Peyer's patch (tissue), 4 donors: ENCODE data around the gene C9orf153. TPM values are rescaled to one million over a fixed set of nuclear protein-coding genes. Genes with fewer than 3 reads are reported as not detected.
A peak's percentile ranks its signal among the peaks of the same experiment; 100 is the strongest.

Experiments used
- DNase-seq, 3 donors: peaks; one replicate each; pipeline ENCODE4 v3.0.0-alpha.2; 2017 to 2019
- H3K27ac ChIP-seq, 4 donors: fragments of 200-600 bp; sonication (generic); one replicate each; pipeline ENCODE4 v1.5.1; 2016 to 2019
- H3K27me3 ChIP-seq, 2 donors: fragments of 200-600 bp; sonication (generic); one replicate each; pipeline ENCODE4 v1.5.1; 2019
- H3K36me3 ChIP-seq, 3 donors: fragments of 200-600 bp; sonication (generic); one replicate each; pipeline ENCODE4 v1.5.1; 2016 to 2019
- H3K4me1 ChIP-seq, 4 donors: fragments of 200-600 bp; sonication (generic); one replicate each; pipeline ENCODE4 v1.5.1; 2016 to 2019
- H3K4me3 ChIP-seq, 4 donors: fragments of 200-600 bp; sonication (generic); 1 replicate in 3 of 4; 2 replicates in 1 of 4; pipeline ENCODE4 v1.5.1; 2016 to 2019; ENCODE audit warnings: mild to moderate bottlenecking in 1 of 4
- H3K9me3 ChIP-seq, 4 donors: fragments of 200-600 bp; sonication (generic); one replicate each; pipeline ENCODE4 v1.5.1; 2016 to 2019; ENCODE audit warnings: mild to moderate bottlenecking in 1 of 4
- CTCF ChIP-seq, 6 experiments: fragments of 450-650 bp in 4 of 6; fragments of 200-600 bp in 2 of 6; sonication (generic) in 1 of 6; IDR thresholded peaks; one replicate each; pipeline ENCODE4 v1.5.1; 2017 to 2019; ENCODE audit warnings: antibody characterized with exemption in 6 of 6, mild to moderate bottlenecking in 3 of 6, moderate library complexity in 1 of 6
- POLR2A ChIP-seq, 2 donors: fragments of 450-650 bp; IDR thresholded peaks; one replicate each; pipeline ENCODE4 v1.5.1; 2017; ENCODE audit warnings: antibody characterized with exemption in 2 of 2, mild to moderate bottlenecking in 2 of 2, moderate library complexity in 2 of 2
- small RNA-seq, 2 donors: library from RNA; depleted of rRNA; stranded (forward); fragments of <200 nt; gene quantifications; one replicate each; pipeline ENCODE3, GENCODE V24; 2016
- total RNA-seq, 4 donors: library from RNA; depleted of rRNA; stranded (reverse); fragments of >200 nt; gene quantifications; one replicate each; pipeline ENCODE4 v1.1.0, GENCODE V29; 2016

The C9orf153 gene
- total RNA-seq, 4 donors from 2014 or later, result 0.54 TPM; not detected in 3

- Histone ChIP-seq H3K27ac (no peak overlapping the region), H3K4me1 (no peaks in the 10 kb centered on the region), H3K36me3 (no peaks in the 10 kb centered on the region), H3K27me3 (no peaks in the 10 kb centered on the region), H3K4me3 (no peak overlapping the region), H3K9me3 (no peaks in the 10 kb centered on the region)
- TF ChIP-seq POLR2A (IDR thresholded peaks at IDR 0.05) (no peak), CTCF (IDR thresholded peaks at IDR 0.05) (no peak)
- no peak for DNase-seq
Observed at GRCh38 chr9:86178503-86178902, 81.0 kb downstream of the C9orf153 start.

- no peak overlapping the region for H3K27ac ChIP-seq
- DNase-seq, result no peak
- H3K9me3 ChIP-seq, result no peaks in the 10 kb centered on the region
- no peaks in the 10 kb centered on the region for H3K4me1 ChIP-seq
- H3K36me3 ChIP-seq, result no peaks in the 10 kb centered on the region
- no peak overlapping the region for H3K4me3 ChIP-seq
- TF ChIP-seq CTCF (IDR thresholded peaks at IDR 0.05) (no peak), POLR2A (IDR thresholded peaks at IDR 0.05) (no peak)
- H3K27me3 ChIP-seq, result no peaks in the 10 kb centered on the region
Observed at GRCh38 chr9:86177995-86178394, 81.5 kb downstream of the C9orf153 start.

GRCh38 chr9:86176468-86176867 is 83.0 kb downstream of the C9orf153 start:
- H3K27me3 ChIP-seq, result no peaks in the 10 kb centered on the region
- no peak for TF ChIP-seq CTCF (IDR thresholded peaks at IDR 0.05)
- no peak for TF ChIP-seq POLR2A (IDR thresholded peaks at IDR 0.05)
- peak in 1 of 3 donors; percentile 48 for DNase-seq
- H3K9me3 ChIP-seq, result no peaks in the 10 kb centered on the region
- H3K4me1 ChIP-seq, result no peaks in the 10 kb centered on the region
- no peaks in the 10 kb centered on the region for H3K36me3 ChIP-seq
- H3K4me3 ChIP-seq, result no peak overlapping the region
- no peak overlapping the region for H3K27ac ChIP-seq

- no peak overlapping the region for H3K27ac ChIP-seq
- TF ChIP-seq CTCF (IDR thresholded peaks at IDR 0.05) (no peak), POLR2A (IDR thresholded peaks at IDR 0.05) (no peak)
- H3K36me3 ChIP-seq, result no peaks in the 10 kb centered on the region
- H3K4me1 ChIP-seq, result no peaks in the 10 kb centered on the region
- no peak overlapping the region for H3K4me3 ChIP-seq
- no peaks in the 10 kb centered on the region for H3K27me3 ChIP-seq
- no peaks in the 10 kb centered on the region for H3K9me3 ChIP-seq
- DNase-seq, result no peak
Observed at GRCh38 chr9:86175743-86176456, 83.6 kb downstream of the C9orf153 start.

GRCh38 chr9:86175223-86175622 is 84.2 kb downstream of the C9orf153 start:
- H3K36me3 ChIP-seq, result no peaks in the 10 kb centered on the region
- no peaks in the 10 kb centered on the region for H3K9me3 ChIP-seq
- no peaks in the 10 kb centered on the region for H3K4me1 ChIP-seq
- TF ChIP-seq CTCF (IDR thresholded peaks at IDR 0.05) (no peak), POLR2A (IDR thresholded peaks at IDR 0.05) (no peak)
- H3K4me3 ChIP-seq, result no peak overlapping the region
- DNase-seq, result no peak
- no peak overlapping the region for H3K27ac ChIP-seq
- H3K27me3 ChIP-seq, result no peaks in the 10 kb centered on the region

Small RNA genes lying within 50 kb of the gene (small RNA-seq; reads per million reads assigned to genes)
- gene AL137849.1 (0 reads per million in 2 donors), gene RN7SKP264 (0 to 0.06 reads per million in 2 donors)

Other genes starting within 250 kb of the C9orf153 start
- gene GOLM1, start 160.1 kb downstream of the C9orf153 start, total RNA-seq, result 10 to 100 TPM; 52.7 to 59.7 (median 56.2) TPM
- gene ISCA1, start 22.9 kb upstream of the C9orf153 start, total RNA-seq, result 10 to 100 TPM; 13.8 to 35.8 (median 31.9) TPM
- gene TUT7, start 94.8 kb upstream of the C9orf153 start, total RNA-seq, result 10 to 100 TPM; 36.8 to 99.9 (median 50.4) TPM